Keratinocyte (primary cell): ENCODE measurements around the gene ZNF8. TPM values are rescaled to one million over a fixed set of nuclear protein-coding genes. Genes with fewer than 3 reads are reported as not detected.

Experiments
- DNase-seq: peaks from one replicate; pipeline ENCODE4 v3.0.0-alpha.2; 2011; ENCODE audit warnings: low read depth, missing footprints, low spot score
- FAIRE-seq: peaks from 2 replicates; lab custom pipeline; 2011; peaks lifted over from hg19 to GRCh38; lab: Jason Lieb, UNC
- H2AFZ ChIP-seq: 2 replicates; pipeline ENCODE4 v1.6.0; 2012; ENCODE audit warnings: low read length, control low read depth, inconsistent platforms; ENCODE audit not compliant: control insufficient read depth
- H3K27ac ChIP-seq: 2 replicates; pipeline ENCODE4 v1.5.1; 2011; ENCODE audit warnings: low read length; ENCODE audit not compliant: control insufficient read depth, insufficient read depth
- H3K27me3 ChIP-seq: 3 replicates; pipeline ENCODE4 v1.6.0; 2011; ENCODE audit warnings: low read length; ENCODE audit not compliant: control insufficient read depth, insufficient read depth; ENCODE audit errors: extremely low read depth
- H3K36me3 ChIP-seq, 2 experiments: 2 replicates in 1 of 2; 3 replicates in 1 of 2; pipeline ENCODE4 v1.5.1; 2011; ENCODE audit warnings: low read length in 2 of 2, mild to moderate bottlenecking in 1 of 2; ENCODE audit not compliant: control insufficient read depth in 2 of 2, insufficient read depth in 2 of 2; ENCODE audit errors: extremely low read depth in 1 of 2
- H3K4me1 ChIP-seq: 3 replicates; pipeline ENCODE4 v1.5.1; 2011; ENCODE audit warnings: low read length; ENCODE audit not compliant: control insufficient read depth, insufficient read depth; ENCODE audit errors: extremely low read depth
- H3K4me2 ChIP-seq: 3 replicates; pipeline ENCODE4 v1.6.0; 2011; ENCODE audit warnings: low read depth, low read length; ENCODE audit not compliant: control insufficient read depth, insufficient read depth; ENCODE audit errors: extremely low read depth
- H3K4me3 ChIP-seq, 3 experiments: fragments of 200-600 bp in 1 of 3; sonication (generic) in 1 of 3; 2 replicates in 2 of 3; 3 replicates in 1 of 3; pipeline ENCODE4 v1.5.1; 2011 to 2016; ENCODE audit warnings: low read length in 3 of 3, mild to moderate bottlenecking in 3 of 3, control low read depth in 2 of 3, inconsistent platforms in 1 of 3, low read depth in 1 of 3, mixed read lengths in 1 of 3, mixed run types in 1 of 3, moderate library complexity in 1 of 3; ENCODE audit not compliant: control insufficient read depth in 2 of 3, insufficient read depth in 2 of 3; ENCODE audit errors: extremely low read depth in 1 of 3
- H3K79me2 ChIP-seq: 2 replicates; pipeline ENCODE4 v1.6.0; 2012; ENCODE audit warnings: low read length; ENCODE audit not compliant: control insufficient read depth, insufficient read depth
- H3K9ac ChIP-seq: 3 replicates; pipeline ENCODE4 v1.6.0; 2011; ENCODE audit warnings: low read length; ENCODE audit not compliant: control insufficient read depth, insufficient read depth; ENCODE audit errors: extremely low read depth
- H3K9me1 ChIP-seq: 3 replicates; pipeline ENCODE4 v1.6.0; 2011; ENCODE audit warnings: low read length; ENCODE audit not compliant: control insufficient read depth, insufficient read depth; ENCODE audit errors: extremely low read depth
- H3K9me3 ChIP-seq: 2 replicates; pipeline ENCODE4 v1.5.1; 2012; ENCODE audit warnings: low read depth, low read length; ENCODE audit not compliant: control insufficient read depth
- H4K20me1 ChIP-seq: 3 replicates; pipeline ENCODE4 v1.6.0; 2011; ENCODE audit warnings: low read length; ENCODE audit not compliant: control insufficient read depth, insufficient read depth; ENCODE audit errors: extremely low read depth
- CTCF ChIP-seq, 3 experiments: IDR thresholded peaks in 1 of 3; conservative IDR thresholded peaks in 1 of 3; optimal IDR thresholded peaks in 1 of 3; 2 replicates in 2 of 3; 3 replicates in 1 of 3; pipeline versions ENCODE3 to v1.5.1; 2011; ENCODE audit warnings: low read length in 3 of 3, mild to moderate bottlenecking in 3 of 3, moderate library complexity in 2 of 3, control low read depth in 1 of 3, inconsistent platforms in 1 of 3; ENCODE audit not compliant: insufficient read depth in 2 of 3; ENCODE audit errors: extremely low read depth in 1 of 3
- EZH2 ChIP-seq: IDR thresholded peaks from one replicate; pipeline ENCODE4 v1.6.1; 2012; ENCODE audit warnings: inconsistent platforms, mild to moderate bottlenecking, low read length, moderate library complexity
- dilution Hi-C: fragments of 300-500 bp; cut with MboI; formaldehyde crosslinking; loops from one replicate; pipeline ENCODE4 v1.7.0; 2020; ENCODE audit warnings: low sequenced_read_pairs; ENCODE audit not compliant: extremely low pct_ligation_motif_present
- polyA plus RNA-seq, 5 experiments: library from polyadenylated mRNA; depleted of rRNA in 3 of 5; stranded (reverse) in 3 of 5; stranded (forward) in 1 of 5; unstranded in 1 of 5; fragments of >200 nt; gene quantifications; 1 replicate in 1 of 5; 2 replicates in 3 of 5; 3 replicates in 1 of 5; pipeline versions ENCODE4 v1.2.1 to v1.2.3, GENCODE V29; 2011 to 2012; ENCODE audit warnings: missing spikeins in 2 of 5, low read depth in 1 of 5, low replicate concordance in 1 of 5

ZNF8 gene
- polyA plus RNA-seq, 1 donor (not counting 4 experiments of a cell fraction or from before 2014, with no cell fraction given) = 2.7 TPM

DNA sequence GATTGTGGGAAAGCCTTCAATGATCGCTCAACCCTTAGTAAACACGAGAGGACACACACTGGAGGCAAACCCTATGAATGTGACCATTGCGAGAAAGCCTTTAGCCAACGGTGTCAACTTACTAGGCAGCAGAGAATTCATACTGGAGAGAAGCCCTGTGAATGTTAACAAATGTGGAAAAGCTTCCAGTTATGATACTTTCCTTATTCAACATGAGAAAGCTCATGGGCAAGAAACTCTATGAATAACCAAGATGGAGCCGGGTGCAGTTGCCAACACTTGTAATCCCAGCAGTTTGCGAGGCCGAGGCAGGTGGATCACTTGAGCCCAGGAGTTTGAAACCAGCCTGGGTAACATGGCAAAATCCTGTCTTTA lies 15.8 kb upstream of the ZNF8 start:
- Histone ChIP-seq H3K9me3 (peaks cover 76% of the 10 kb centered on the region), H3K27me3 (no peaks in the 10 kb centered on the region), H3K4me3 (no peak overlapping the region), H3K4me1 (no peaks in the 10 kb centered on the region), H3K9me1 (no peaks in the 10 kb centered on the region), H2AFZ (no peak overlapping the region), H3K27ac (no peak overlapping the region), H3K4me2 (no peak overlapping the region), H4K20me1 (no peaks in the 10 kb centered on the region), H3K9ac (no peak overlapping the region), H3K79me2 (no peaks in the 10 kb centered on the region), H3K36me3 (peaks cover 16 to 22% of the 10 kb centered on the region in 2 experiments)
- no peak for TF ChIP-seq CTCF (optimal IDR thresholded peaks at IDR 0.05 in 1 of 3, IDR thresholded peaks at IDR 0.05 in 1 of 3, conservative IDR thresholded peaks at IDR 0.05 in 1 of 3; ENCODE audit: extremely low read depth in 1 of 3, insufficient read depth in 2 of 3, low read length in 3 of 3)
- TF ChIP-seq EZH2 = no peak
- DNase-seq (no peak), FAIRE-seq (no peak)
- dilution Hi-C loops = no loop called here

DNA sequence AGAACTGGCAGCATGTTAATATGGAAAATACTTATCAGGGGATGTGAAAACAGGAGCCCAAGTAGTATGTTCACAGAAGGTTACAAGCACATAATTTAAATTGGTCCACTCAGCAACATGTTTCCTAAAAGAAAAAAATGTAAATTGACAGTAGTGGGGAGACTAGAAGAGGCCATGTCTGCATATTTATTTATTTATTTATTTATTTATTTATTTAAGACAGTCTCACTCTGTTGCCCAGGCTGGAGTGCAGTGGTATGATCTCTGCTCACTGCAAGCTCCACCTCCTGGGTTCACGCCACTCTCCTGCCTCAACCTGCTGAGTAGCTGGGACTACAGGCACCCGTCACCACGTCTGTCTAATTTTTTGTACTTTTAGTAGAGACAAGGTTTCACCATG lies 13.7 kb upstream of the ZNF8 start:
- H3K9me1 ChIP-seq = no peaks in the 10 kb centered on the region
- no peaks in the 10 kb centered on the region for H3K4me1 ChIP-seq
- H3K4me2 ChIP-seq = no peak overlapping the region
- no peaks in the 10 kb centered on the region for H3K79me2 ChIP-seq
- peaks cover 58% of the 10 kb centered on the region for H3K9me3 ChIP-seq
- DNase-seq = no peak
- no peak overlapping the region for H3K9ac ChIP-seq
- H3K4me3 ChIP-seq = no peak overlapping the region
- no peak overlapping the region for H2AFZ ChIP-seq
- no peaks in the 10 kb centered on the region for H4K20me1 ChIP-seq
- dilution Hi-C loops = no loop called here
- TF ChIP-seq EZH2 (no peak), CTCF (optimal IDR thresholded peaks at IDR 0.05 in 1 of 3, IDR thresholded peaks at IDR 0.05 in 1 of 3, conservative IDR thresholded peaks at IDR 0.05 in 1 of 3; ENCODE audit: extremely low read depth in 1 of 3, insufficient read depth in 2 of 3, low read length in 3 of 3) (no peak)
- H3K27ac ChIP-seq = no peak overlapping the region
- H3K36me3 ChIP-seq = peaks cover 10 to 18% of the 10 kb centered on the region in 2 experiments
- FAIRE-seq = no peak
- no peaks in the 10 kb centered on the region for H3K27me3 ChIP-seq
